K562 (cell line): ENCODE data around the gene TRUB2. TPM values are rescaled to one million over a fixed set of nuclear protein-coding genes. Genes with fewer than 3 reads are reported as not detected.

Experiments
- BCL6 ChIP-seq: fragments of 250-450 bp; sonication (Bioruptor Pico); IDR thresholded peaks from 2 replicates; pipeline ENCODE4 v1.4.0; 2020
- BRD9 ChIP-seq: fragments of 450-650 bp; IDR thresholded peaks from 2 replicates; pipeline ENCODE4 v1.6.1; 2018; ENCODE audit warnings: low read depth; ENCODE audit not compliant: partially characterized antibody
- CBX5 ChIP-seq: IDR thresholded peaks from 2 replicates; pipeline ENCODE4 v1.6.1; 2014; ENCODE audit warnings: low read depth, borderline replicate concordance
- ELF4 ChIP-seq: fragments of 450-650 bp; formaldehyde crosslinking; IDR thresholded peaks from 2 replicates; pipeline ENCODE4 v1.4.0; 2022; ENCODE audit warnings: missing genetic modification characterization
- GABPB2 ChIP-seq: fragments of 250-450 bp; sonication (Bioruptor Pico); conservative IDR thresholded peaks from 2 replicates; pipeline ENCODE4 v1.5.1; 2021; ENCODE audit warnings: mild to moderate bottlenecking
- KLF16 ChIP-seq: IDR thresholded peaks from 2 replicates; pipeline ENCODE4 v1.6.1; 2016; ENCODE audit warnings: antibody characterized with exemption
- NFATC3 ChIP-seq: fragments of 450-650 bp; IDR thresholded peaks from 2 replicates; pipeline ENCODE4 v1.6.1; 2017; ENCODE audit warnings: mild to moderate bottlenecking
- NFIC ChIP-seq: fragments of 450-650 bp; IDR thresholded peaks from 2 replicates; pipeline ENCODE4 v1.6.1; 2017; ENCODE audit warnings: mild to moderate bottlenecking, inconsistent platforms
- PCBP2 ChIP-seq: fragments of 200-400 bp; formaldehyde crosslinking; IDR thresholded peaks from 2 replicates; pipeline ENCODE4 v1.6.1; 2018; ENCODE audit warnings: low read length, low read depth, mild to moderate bottlenecking, moderate library complexity; ENCODE audit not compliant: poor library complexity, severe bottlenecking
- PTBP1 ChIP-seq: fragments of 200-400 bp; formaldehyde crosslinking; IDR thresholded peaks from 2 replicates; pipeline ENCODE4 v1.6.1; 2017; ENCODE audit warnings: low read depth, low read length
- SAP30 ChIP-seq: fragments of 200-600 bp; sonication (generic); IDR thresholded peaks from 2 replicates; pipeline ENCODE4 v1.6.1; 2012; ENCODE audit warnings: borderline replicate concordance, low read depth, mild to moderate bottlenecking, moderate library complexity, low read length, control low read depth, inconsistent platforms; ENCODE audit not compliant: insufficient read depth, poor library complexity, severe bottlenecking
- TBP ChIP-seq: optimal IDR thresholded peaks from 2 replicates; pipeline ENCODE3; 2011; ENCODE audit warnings: low read depth, low read length, improper control_type of control experiment
- TEAD2 ChIP-seq: fragments of 450-650 bp; IDR thresholded peaks from 2 replicates; pipeline ENCODE4 v1.6.1; 2016; ENCODE audit warnings: missing genetic modification characterization, control low read depth, missing compliant biosample characterization
- ZBTB26 ChIP-seq: fragments of 450-650 bp; formaldehyde crosslinking; IDR thresholded peaks from 2 replicates; pipeline ENCODE4 v1.4.0; 2022; ENCODE audit warnings: missing genetic modification characterization
- ZNF239 ChIP-seq: fragments of 250-450 bp; sonication (Bioruptor Pico); IDR thresholded peaks from 2 replicates; pipeline ENCODE4 v1.4.0; 2020; ENCODE audit warnings: mild to moderate bottlenecking
- ZNF695 ChIP-seq: fragments of 450-650 bp; formaldehyde crosslinking; IDR thresholded peaks from 2 replicates; pipeline ENCODE4 v1.4.0; 2020; ENCODE audit warnings: mild to moderate bottlenecking, moderate library complexity
- ZNF764 ChIP-seq: fragments of 250-450 bp; sonication (Bioruptor Pico); IDR thresholded peaks from 2 replicates; pipeline ENCODE4 v1.4.0; 2020; ENCODE audit warnings: low read depth, mild to moderate bottlenecking, moderate library complexity
- polyA plus RNA-seq, 8 experiments: library from polyadenylated mRNA; depleted of rRNA in 4 of 8; stranded (reverse) in 5 of 8; unstranded in 3 of 8; fragments of >200 nt; fragmentation: Nextera tagmentation in 2 of 8; fragmentation: Illumina TruSeq in 1 of 8; extraction: Ambion mirVana in 2 of 8; extraction: Trizol in 1 of 8; gene quantifications; 2 replicates each; pipeline versions ENCODE4 v1.2.1 to v1.2.3, GENCODE V29; 2011 to 2014; ENCODE audit warnings: inconsistent platforms in 1 of 8, missing spikeins in 1 of 8
- total RNA-seq, 7 experiments: library from RNA; depleted of rRNA in 6 of 7; stranded (reverse); fragments of >200 nt in 6 of 7; fragmentation: Illumina TruSeq in 2 of 7; extraction: Trizol in 2 of 7; gene quantifications; 2 replicates each; pipeline versions ENCODE4 v1.2.1 to v1.2.3, GENCODE V29; 2011 to 2021; ENCODE audit warnings: low replicate concordance in 1 of 7
- TF ChIP-seq, protein P1 (sequence below): sonication (generic); formaldehyde crosslinking; IDR thresholded peaks from 2 replicates; pipeline ENCODE4 v1.4.0; 2020; ENCODE audit warnings: mild to moderate bottlenecking, missing genetic modification reagents
- TF ChIP-seq, protein P2 (sequence below), 2 experiments: fragments of 450-650 bp; conservative IDR thresholded peaks; 2 replicates each; pipeline ENCODE4 v1.6.1; 2017; ENCODE audit warnings: mild to moderate bottlenecking in 2 of 2, moderate library complexity in 2 of 2
- TF ChIP-seq, protein P3 (sequence below): sonication (generic); formaldehyde crosslinking; IDR thresholded peaks from 2 replicates; pipeline ENCODE4 v1.8.1; 2023; ENCODE audit warnings: mild to moderate bottlenecking, missing genetic modification reagents

TRUB2 gene
- total and polyA plus RNA-seq, 9 of the 15 experiments (the other 6 are each of a cell fraction or from before 2014, with no cell fraction given), result 9.3 to 110 (median 63.0) TPM

DNA sequence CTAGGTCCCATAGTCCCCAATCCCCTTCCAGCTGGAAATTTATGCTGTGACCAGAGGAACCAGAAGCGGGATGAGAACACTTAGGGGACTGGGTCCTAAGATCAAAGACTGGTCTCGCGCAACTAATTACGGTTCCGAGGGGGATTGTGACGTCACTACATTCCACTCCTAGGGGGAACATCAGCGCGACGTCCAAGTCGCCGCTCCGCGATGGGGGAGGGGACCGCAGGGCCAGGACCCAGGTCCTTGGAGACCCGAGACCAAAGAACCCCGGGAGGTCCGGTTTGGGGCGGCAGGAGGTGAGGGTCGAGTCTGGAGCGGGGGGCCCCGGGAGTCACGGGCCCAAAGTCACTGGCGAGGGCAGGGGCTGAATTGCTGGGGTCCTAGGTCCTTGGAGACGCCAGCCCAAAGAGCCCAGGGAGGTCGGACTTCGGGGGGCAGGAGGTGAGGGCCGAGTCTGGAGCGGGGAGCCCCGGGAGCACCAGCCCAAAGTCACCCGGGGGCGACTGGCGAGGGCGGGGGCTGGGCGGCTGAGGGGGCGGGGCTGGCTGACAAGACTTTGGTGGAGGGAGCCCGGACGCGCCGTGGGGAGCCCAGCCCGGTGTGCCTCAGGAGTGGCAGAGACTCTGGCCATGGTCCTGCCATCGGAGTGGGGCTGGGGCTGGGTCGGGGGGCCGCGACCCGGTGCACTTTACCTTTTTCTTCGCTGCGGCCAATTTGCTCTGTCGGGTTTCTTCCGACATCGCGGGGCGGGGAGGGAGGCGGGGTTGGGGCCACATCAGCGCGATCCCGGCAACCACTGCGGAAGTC lies 46.8 kb downstream of the TRUB2 start, which contains the start of gene GOLGA2 (continued):
- TF ChIP-seq, protein P1, sequence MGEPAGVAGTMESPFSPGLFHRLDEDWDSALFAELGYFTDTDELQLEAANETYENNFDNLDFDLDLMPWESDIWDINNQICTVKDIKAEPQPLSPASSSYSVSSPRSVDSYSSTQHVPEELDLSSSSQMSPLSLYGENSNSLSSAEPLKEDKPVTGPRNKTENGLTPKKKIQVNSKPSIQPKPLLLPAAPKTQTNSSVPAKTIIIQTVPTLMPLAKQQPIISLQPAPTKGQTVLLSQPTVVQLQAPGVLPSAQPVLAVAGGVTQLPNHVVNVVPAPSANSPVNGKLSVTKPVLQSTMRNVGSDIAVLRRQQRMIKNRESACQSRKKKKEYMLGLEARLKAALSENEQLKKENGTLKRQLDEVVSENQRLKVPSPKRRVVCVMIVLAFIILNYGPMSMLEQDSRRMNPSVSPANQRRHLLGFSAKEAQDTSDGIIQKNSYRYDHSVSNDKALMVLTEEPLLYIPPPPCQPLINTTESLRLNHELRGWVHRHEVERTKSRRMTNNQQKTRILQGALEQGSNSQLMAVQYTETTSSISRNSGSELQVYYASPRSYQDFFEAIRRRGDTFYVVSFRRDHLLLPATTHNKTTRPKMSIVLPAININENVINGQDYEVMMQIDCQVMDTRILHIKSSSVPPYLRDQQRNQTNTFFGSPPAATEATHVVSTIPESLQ (CRISPR knock-in tag), result no peak
- TF ChIP-seq, protein P2, sequence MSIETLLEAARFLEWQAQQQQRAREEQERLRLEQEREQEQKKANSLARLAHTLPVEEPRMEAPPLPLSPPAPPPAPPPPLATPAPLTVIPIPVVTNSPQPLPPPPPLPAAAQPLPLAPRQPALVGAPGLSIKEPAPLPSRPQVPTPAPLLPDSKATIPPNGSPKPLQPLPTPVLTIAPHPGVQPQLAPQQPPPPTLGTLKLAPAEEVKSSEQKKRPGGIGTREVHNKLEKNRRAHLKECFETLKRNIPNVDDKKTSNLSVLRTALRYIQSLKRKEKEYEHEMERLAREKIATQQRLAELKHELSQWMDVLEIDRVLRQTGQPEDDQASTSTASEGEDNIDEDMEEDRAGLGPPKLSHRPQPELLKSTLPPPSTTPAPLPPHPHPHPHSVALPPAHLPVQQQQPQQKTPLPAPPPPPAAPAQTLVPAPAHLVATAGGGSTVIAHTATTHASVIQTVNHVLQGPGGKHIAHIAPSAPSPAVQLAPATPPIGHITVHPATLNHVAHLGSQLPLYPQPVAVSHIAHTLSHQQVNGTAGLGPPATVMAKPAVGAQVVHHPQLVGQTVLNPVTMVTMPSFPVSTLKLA (conservative IDR thresholded peaks at IDR 0.05), result no peak
- TF ChIP-seq SAP30 (peak; percentile 93), BCL6 (CRISPR knock-in tag) (no peak), ZNF764 (CRISPR knock-in tag) (peak; percentile 35; the same call in 1 of the 2 replicates), PCBP2 (no peak), PTBP1 (no peak), TEAD2 (tag) (peak; percentile 81; the same call in 1 of the 2 replicates), KLF16 (no peak), BRD9 (no peak), CBX5 (no peak), NFIC (no peak), TBP (no peak), ZNF695 (0 out of 2 replicates have a peak, but pooled peaks have one; percentile 26), NFATC3 (no peak), ZBTB26 (CRISPR knock-in tag) (no peak), GABPB2 (CRISPR knock-in tag) (peak; percentile 72; the same call in 1 of the 2 replicates), ELF4 (peak; percentile 70; the same call in 1 of the 2 replicates), ZNF239 (CRISPR knock-in tag) (0 out of 2 replicates have a peak, but pooled peaks have one; percentile 5)
- TF ChIP-seq, protein P3, sequence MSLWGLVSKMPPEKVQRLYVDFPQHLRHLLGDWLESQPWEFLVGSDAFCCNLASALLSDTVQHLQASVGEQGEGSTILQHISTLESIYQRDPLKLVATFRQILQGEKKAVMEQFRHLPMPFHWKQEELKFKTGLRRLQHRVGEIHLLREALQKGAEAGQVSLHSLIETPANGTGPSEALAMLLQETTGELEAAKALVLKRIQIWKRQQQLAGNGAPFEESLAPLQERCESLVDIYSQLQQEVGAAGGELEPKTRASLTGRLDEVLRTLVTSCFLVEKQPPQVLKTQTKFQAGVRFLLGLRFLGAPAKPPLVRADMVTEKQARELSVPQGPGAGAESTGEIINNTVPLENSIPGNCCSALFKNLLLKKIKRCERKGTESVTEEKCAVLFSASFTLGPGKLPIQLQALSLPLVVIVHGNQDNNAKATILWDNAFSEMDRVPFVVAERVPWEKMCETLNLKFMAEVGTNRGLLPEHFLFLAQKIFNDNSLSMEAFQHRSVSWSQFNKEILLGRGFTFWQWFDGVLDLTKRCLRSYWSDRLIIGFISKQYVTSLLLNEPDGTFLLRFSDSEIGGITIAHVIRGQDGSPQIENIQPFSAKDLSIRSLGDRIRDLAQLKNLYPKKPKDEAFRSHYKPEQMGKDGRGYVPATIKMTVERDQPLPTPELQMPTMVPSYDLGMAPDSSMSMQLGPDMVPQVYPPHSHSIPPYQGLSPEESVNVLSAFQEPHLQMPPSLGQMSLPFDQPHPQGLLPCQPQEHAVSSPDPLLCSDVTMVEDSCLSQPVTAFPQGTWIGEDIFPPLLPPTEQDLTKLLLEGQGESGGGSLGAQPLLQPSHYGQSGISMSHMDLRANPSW (CRISPR knock-in tag), result peak; percentile 98
